ENCODE data around the gene ZBP1.
A peak's percentile ranks its signal among the peaks of the same experiment; 100 is the strongest.

The ZBP1 gene

DNA sequence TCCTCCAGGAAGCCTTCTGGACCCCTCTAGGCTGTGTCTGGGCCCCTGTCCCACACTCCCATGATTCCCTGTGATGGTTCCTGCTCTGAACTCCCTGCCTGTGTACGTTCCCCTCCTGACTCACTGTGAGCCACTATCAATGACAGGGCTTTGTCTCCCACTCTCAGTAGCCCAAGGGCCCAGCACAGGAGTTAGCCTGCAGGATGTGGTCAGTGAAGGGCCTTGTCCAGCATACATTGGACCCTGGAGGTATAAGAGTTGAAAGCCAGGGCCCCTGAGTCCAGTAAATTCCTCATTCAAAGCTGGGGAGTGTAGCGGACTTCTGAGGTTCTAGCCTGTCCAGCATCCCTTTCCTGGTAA, 19.0 kb downstream of the ZBP1 start:
- DNase-seq: no peak

GRCh38 chr20:57600320-57601210, 19.7 kb downstream of the ZBP1 start:
- DNase-seq: no peak

DNA sequence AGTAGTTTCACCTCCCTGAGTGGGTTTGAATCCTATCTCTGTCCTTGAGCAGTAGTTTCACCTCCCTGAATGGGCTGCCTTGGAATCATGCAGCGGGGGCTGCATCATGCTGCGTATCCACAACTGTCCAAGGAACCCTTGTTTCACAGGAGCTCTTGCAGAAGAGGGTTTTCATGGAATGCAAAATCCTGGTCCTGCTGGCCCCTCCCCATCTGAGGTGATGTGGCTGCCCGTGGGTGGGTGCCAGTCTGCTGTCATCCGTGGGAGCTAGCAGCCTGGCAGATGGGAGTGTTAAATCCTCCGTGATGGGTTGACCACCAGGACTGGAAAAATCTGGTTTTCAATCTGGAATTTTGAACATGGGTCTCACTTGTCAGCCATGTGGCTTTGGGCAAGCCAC, 21.7 kb downstream of the ZBP1 start:
- no peak for DNase-seq

DNA sequence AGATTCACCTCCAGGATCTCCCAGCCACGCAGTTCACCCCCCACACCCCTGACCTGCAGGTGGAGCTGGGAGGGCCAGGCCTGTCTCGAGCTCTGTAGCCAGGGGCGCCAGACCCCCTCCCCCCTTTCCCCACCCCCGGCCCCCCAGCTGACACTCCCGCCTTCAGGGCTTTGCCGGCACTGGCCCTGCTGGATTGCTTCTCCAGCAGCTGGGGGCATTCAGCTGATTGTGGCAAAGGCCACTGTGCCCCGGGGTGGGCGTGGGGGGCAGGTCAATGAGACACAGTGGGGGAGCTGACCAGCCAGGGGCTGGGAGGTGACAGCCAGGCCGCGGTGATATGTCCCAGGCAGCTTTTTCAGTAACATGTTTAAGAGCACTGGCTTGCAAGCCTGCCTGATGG, 22.2 kb downstream of the ZBP1 start:
- DNase-seq: no peak

GRCh38 chr20:57596998-57597939, 23.0 kb downstream of the ZBP1 start:
- DNase-seq: peak in 35 of 56 donors; percentile 3 to 81 (median 31)

GRCh38 chr20:57596358-57596757, 23.9 kb downstream of the ZBP1 start:
- DNase-seq: no peak

- DNase-seq: no peak
Measured at GRCh38 chr20:57595041-57596030, 24.9 kb downstream of the ZBP1 start.

- peak in 16 of 56 donors; percentile 3 to 69 (median 14) for DNase-seq
Measured at GRCh38 chr20:57594092-57594951, 25.9 kb downstream of the ZBP1 start.

- no peak for DNase-seq
Measured at GRCh38 chr20:57593134-57593886, 26.9 kb downstream of the ZBP1 start.

GRCh38 chr20:57592263-57593092, 27.7 kb downstream of the ZBP1 start:
- DNase-seq: no peak

GRCh38 chr20:57591289-57592229, 28.7 kb downstream of the ZBP1 start:
- DNase-seq: no peak

- DNase-seq: no peak
Measured at GRCh38 chr20:57590485-57591288, 29.5 kb downstream of the ZBP1 start.

DNA sequence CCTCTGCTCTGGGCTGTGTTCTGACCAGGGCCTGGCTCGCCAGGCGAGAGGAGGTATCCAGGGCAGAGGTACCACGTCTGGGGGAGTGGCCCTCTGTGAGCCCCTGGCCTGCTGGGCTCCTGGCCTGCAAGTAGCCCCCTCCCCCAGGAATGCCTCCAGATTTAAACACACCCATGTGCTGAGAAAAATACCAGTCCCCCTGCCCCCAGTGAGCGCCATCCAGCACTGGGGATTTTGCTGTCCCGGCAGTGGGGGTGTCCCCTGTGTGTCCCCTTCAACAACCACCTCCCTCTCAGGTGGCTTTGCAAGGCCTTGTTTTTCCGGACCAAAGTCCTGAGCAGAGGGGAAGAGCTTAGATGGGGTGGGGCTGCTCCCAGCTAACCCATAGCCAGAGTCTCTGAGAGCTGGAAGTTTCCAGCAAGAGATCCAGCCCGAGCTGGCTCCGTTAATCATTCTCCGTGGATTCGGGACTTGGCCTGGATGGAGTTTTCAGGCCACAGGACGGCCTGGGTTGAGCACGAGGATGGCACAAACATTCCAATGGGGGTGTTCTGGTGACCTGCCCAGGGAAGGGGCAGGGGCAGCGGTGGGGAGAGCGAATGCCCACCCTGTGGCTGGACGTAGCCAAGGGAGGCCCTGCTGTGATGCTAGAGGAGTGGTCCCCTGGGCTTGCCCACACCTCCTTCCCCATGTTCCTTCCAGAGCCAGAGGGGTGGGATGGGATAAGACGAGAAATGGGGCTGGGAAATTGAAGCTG, 30.3 kb downstream of the ZBP1 start:
- DNase-seq: no peak

DNA sequence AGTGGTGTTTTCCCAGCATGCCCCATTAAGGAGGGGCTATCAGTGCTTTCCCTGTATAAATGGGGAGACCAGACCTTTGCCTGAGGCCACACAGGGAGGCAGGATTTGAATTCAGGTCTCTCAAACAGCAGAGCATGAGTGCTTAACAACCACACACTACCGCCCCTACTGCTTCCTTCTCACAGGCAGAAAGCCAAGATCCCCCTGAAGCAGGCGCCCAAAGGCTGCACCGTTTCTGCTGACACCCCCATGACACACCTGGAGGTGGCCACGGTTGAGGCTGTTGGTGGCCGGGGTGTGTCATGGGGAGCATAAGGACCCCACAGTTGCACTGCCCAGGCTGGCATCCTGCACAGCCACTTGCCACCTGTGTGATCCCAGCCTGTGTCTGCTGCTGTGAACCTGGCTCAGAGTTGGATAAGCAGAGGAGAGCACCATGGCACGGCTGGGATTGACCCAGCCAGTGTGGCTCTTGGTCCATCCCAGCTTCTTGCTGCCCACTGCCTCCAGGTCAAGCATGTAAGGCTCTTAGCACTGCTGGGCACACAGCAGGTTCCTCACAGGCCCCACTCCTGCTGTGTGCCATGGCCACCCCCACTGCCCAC, 31.0 kb downstream of the ZBP1 start:
- no peak for DNase-seq

GRCh38 chr20:57588596-57588995, 31.6 kb downstream of the ZBP1 start:
- DNase-seq: no peak

Measured in amygdala (tissue), 56 donors.